CD4-positive, alpha-beta T cell (primary cell): ENCODE measurements around the gene WT1. TPM values are rescaled to one million over a fixed set of nuclear protein-coding genes. Genes with fewer than 3 reads are reported as not detected.

Experiments used
- ATAC-seq: fragments of 200-7000 bp; cut with Tn5 transposase; one replicate; pipeline ENCODE4 v1.10.0; 2022; ENCODE audit warnings: mild to moderate bottlenecking; ENCODE audit not compliant: poor library complexity
- CTCF ChIA-PET: fragments of 350-600 bp; sonication (Branson Sonifier 250); formaldehyde crosslinking; loops from one replicate; lab custom pipeline; 2021; ENCODE audit warnings: antibody characterized with exemption, inconsistent platforms; lab: Charles Lee
- POLR2A ChIA-PET: fragments of 350-600 bp; sonication (Branson Sonifier 250); formaldehyde crosslinking; loops from one replicate; lab custom pipeline; 2021; ENCODE audit warnings: antibody characterized with exemption, inconsistent platforms; lab: Charles Lee
- DNase-seq, 14 experiments: peaks; one replicate each; pipeline ENCODE4 v3.0.0-alpha.2; 2013 to 2020; ENCODE audit warnings: mixed read lengths in 2 of 14
- H3K27ac ChIP-seq, 2 donors: one replicate each; pipeline versions ENCODE4 v1.5.1 to v1.7.0; 2013; ENCODE audit warnings: low read length in 2 of 2, low read depth in 1 of 2, mild to moderate bottlenecking in 1 of 2
- H3K27me3 ChIP-seq, 2 experiments: 1 replicate in 1 of 2; 2 replicates in 1 of 2; pipeline versions ENCODE4 v1.6.1 to v1.7.0; 2013; ENCODE audit warnings: low read length in 2 of 2, control low read depth in 1 of 2, mild to moderate bottlenecking in 1 of 2, moderate library complexity in 1 of 2; ENCODE audit not compliant: insufficient read depth in 2 of 2, control insufficient read depth in 1 of 2
- H3K36me3 ChIP-seq: one replicate; pipeline ENCODE4 v1.6.1; 2013; ENCODE audit warnings: low read length, control low read depth; ENCODE audit not compliant: insufficient read depth
- H3K4me1 ChIP-seq: one replicate; pipeline ENCODE4 v1.6.1; 2013; ENCODE audit warnings: low read length, control low read depth; ENCODE audit not compliant: insufficient read depth
- H3K4me3 ChIP-seq: one replicate; pipeline ENCODE4 v1.5.1; 2013; ENCODE audit warnings: mild to moderate bottlenecking, low read length, moderate library complexity
- H3K9me3 ChIP-seq, 2 experiments: 1 replicate in 1 of 2; 2 replicates in 1 of 2; pipeline versions ENCODE4 v1.6.1 to v1.7.0; 2013; ENCODE audit warnings: low read length in 2 of 2, mild to moderate bottlenecking in 2 of 2, control low read depth in 1 of 2, moderate library complexity in 1 of 2; ENCODE audit not compliant: control insufficient read depth in 1 of 2, insufficient read depth in 1 of 2
- H3K27ac Mint-ChIP-seq: one replicate; pipeline ENCODE4 v1.8.0; 2020; ENCODE audit warnings: mixed read lengths
- H3K27me3 Mint-ChIP-seq: one replicate; pipeline ENCODE4 v1.8.0; 2021; ENCODE audit warnings: mixed read lengths
- H3K36me3 Mint-ChIP-seq: one replicate; pipeline ENCODE4 v1.8.0; 2021; ENCODE audit warnings: low read depth, mixed read lengths
- H3K4me1 Mint-ChIP-seq: one replicate; pipeline ENCODE4 v1.8.0; 2021; ENCODE audit warnings: low read depth, mixed read lengths
- H3K4me3 Mint-ChIP-seq: one replicate; pipeline ENCODE4 v1.8.0; 2020; ENCODE audit warnings: mild to moderate bottlenecking, mixed read lengths
- H3K9me3 Mint-ChIP-seq: one replicate; pipeline ENCODE4 v1.8.0; 2020; ENCODE audit warnings: mixed read lengths
- intact Hi-C, 2 experiments: fragments of 100-400 bp; cut with DNase I in 1 of 2; cut with micrococcal nuclease in 1 of 2; formaldehyde crosslinking; loops; one replicate each; pipeline versions ENCODE4 v1.15.1 to v1.9.0; 2023 to 2025; cut with DNase I, micrococcal nuclease
- total RNA-seq, 174 experiments: library from RNA in 2 of 174; stranded (reverse) in 2 of 174; gene quantifications; one replicate each; pipeline ENCODE4 v1.2.3 and lab custom pipeline; 2021 to 2026
- TF ChIP-seq, protein P1 (sequence below): fragments of 200-600 bp; IDR thresholded peaks from one replicate; pipeline ENCODE4 v1.8.0; 2022; ENCODE audit warnings: antibody characterized with exemption, mild to moderate bottlenecking

Gene WT1
- total RNA-seq, 2 experiments from 2014 or later, result not detected

DNA sequence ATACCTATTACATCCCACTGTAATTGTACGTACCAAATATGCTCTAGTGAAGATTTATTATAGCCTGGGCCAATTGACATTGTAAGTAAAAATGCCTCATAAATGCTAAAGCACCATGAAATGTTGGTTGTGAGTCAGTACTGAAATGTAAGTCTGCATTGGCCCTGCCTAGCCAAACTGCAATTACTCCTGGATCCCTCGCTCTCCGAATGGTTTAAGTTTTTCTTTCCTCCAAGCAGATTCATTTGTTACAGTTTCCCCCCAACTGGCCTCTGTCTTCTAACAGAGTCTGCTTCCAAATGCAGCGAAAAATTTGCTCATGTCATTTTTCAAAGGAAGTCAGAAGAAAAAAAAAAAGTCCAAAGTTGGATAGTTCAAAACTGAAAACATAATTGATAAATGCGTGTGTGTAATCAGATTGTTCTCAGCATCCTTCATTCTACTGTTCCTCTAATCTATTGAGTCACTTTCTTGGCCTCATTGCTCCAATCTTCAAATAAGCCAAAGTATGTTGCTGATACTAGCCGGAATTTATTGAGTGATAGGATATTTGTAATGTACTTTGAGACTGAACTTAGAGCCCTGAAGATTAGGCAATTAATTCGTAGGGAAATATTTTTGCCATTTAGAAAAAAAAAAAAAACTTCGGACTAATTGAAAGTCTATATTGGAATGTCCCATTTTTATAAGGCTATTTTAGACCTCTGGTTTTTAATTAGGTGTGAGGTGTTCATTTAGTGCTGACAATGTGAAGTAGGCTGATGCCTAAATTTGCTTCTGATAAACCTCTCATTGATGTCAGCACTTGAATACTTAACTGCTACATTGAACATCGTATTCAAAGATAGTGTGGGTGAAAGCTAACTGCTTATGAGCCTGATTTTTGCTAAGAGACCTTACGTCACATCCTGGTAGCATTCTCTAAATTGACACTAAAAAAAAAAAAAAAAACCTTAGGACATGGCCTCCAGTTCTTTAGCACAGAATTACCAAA lies 93.4 kb downstream of the WT1 start:
- peaks cover 10% of the 10 kb centered on the region for H3K4me1 Mint-ChIP-seq
- H3K36me3 ChIP-seq, result no peaks in the 10 kb centered on the region
- H3K36me3 Mint-ChIP-seq, result no peaks in the 10 kb centered on the region
- intact Hi-C loops, result no loop called here
- DNase-seq (no peak), ATAC-seq (no peak)
- peaks cover 16% of the 10 kb centered on the region for H3K27me3 Mint-ChIP-seq
- TF ChIP-seq, protein P1, sequence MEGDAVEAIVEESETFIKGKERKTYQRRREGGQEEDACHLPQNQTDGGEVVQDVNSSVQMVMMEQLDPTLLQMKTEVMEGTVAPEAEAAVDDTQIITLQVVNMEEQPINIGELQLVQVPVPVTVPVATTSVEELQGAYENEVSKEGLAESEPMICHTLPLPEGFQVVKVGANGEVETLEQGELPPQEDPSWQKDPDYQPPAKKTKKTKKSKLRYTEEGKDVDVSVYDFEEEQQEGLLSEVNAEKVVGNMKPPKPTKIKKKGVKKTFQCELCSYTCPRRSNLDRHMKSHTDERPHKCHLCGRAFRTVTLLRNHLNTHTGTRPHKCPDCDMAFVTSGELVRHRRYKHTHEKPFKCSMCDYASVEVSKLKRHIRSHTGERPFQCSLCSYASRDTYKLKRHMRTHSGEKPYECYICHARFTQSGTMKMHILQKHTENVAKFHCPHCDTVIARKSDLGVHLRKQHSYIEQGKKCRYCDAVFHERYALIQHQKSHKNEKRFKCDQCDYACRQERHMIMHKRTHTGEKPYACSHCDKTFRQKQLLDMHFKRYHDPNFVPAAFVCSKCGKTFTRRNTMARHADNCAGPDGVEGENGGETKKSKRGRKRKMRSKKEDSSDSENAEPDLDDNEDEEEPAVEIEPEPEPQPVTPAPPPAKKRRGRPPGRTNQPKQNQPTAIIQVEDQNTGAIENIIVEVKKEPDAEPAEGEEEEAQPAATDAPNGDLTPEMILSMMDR, result no peak
- POLR2A ChIA-PET, result no interaction called here
- H3K4me3 ChIP-seq, result no peak overlapping the region
- H3K27ac ChIP-seq, result no peak overlapping the region
- no peak overlapping the region for H3K27ac Mint-ChIP-seq
- H3K9me3 ChIP-seq, result no peaks in the 10 kb centered on the region
- CTCF ChIA-PET, result no interaction called here
- no peaks in the 10 kb centered on the region for H3K9me3 Mint-ChIP-seq
- H3K4me1 ChIP-seq, result peaks cover 9% of the 10 kb centered on the region
- H3K4me3 Mint-ChIP-seq, result no peak overlapping the region
- H3K27me3 ChIP-seq, result peaks cover 0 to 4% of the 10 kb centered on the region in 2 experiments

GRCh38 chr11:32340181-32340580 lies 95.2 kb downstream of the WT1 start:
- no peak for ATAC-seq
- Histone ChIP-seq H3K4me3 (no peak overlapping the region), H3K36me3 (no peaks in the 10 kb centered on the region), H3K27ac (no peak overlapping the region), H3K9me3 (no peaks in the 10 kb centered on the region), H3K4me1 (peaks cover 9% of the 10 kb centered on the region), H3K27me3 (peaks cover under 1 to 7% of the 10 kb centered on the region in 2 experiments)
- CTCF ChIA-PET, result interaction anchor here (1.5 kb wide), 1 partner anchor 17 kb away, joined by 4 read pairs; no protein-coding TSS in a partner anchor
- Mint-ChIP-seq H3K36me3 (no peaks in the 10 kb centered on the region), H3K4me1 (peaks cover 10% of the 10 kb centered on the region), H3K27me3 (peaks cover 21% of the 10 kb centered on the region), H3K9me3 (no peaks in the 10 kb centered on the region), H3K4me3 (no peak overlapping the region), H3K27ac (no peak overlapping the region)
- TF ChIP-seq, protein P1, result no peak
- DNase-seq, result no peak
- intact Hi-C loops, result no loop called here
- POLR2A ChIA-PET, result no interaction called here

Other genes with a start within 250 kb of the WT1 start
- 100 to 1,000 TPM; 260 to 264 TPM for gene EIF3M, start 148.3 kb upstream of the WT1 start, total RNA-seq